Naive B cell (primary cell): ENCODE data around the gene TREH. TPM values are rescaled to one million over a fixed set of nuclear protein-coding genes. Genes with fewer than 3 reads are reported as not detected.
"Not testable (repeated sequence)": the region's sequence is repeated elsewhere in the genome, so short reads cannot be mapped to it uniquely, and the experiment has no call there.

Source experiments
- ATAC-seq, 2 donors: fragments of 150-1000 bp; cut with Tn5 transposase; 2 replicates each; pipeline ENCODE4 v1.10.0; 2021; ENCODE audit warnings: low read depth in 2 of 2, mild to moderate bottlenecking in 2 of 2, moderate library complexity in 2 of 2
- DNase-seq: peaks from one replicate; pipeline ENCODE4 v3.0.0; 2022
- H3K27ac Mint-ChIP-seq, 6 donors: one replicate each; pipeline ENCODE4 v1.8.0; 2020 to 2022; ENCODE audit warnings: mild to moderate bottlenecking in 6 of 6, mixed read lengths in 6 of 6, moderate library complexity in 5 of 6, inconsistent platforms in 2 of 6
- H3K27me3 Mint-ChIP-seq, 3 donors: one replicate each; pipeline ENCODE4 v1.8.0; 2021 to 2022; ENCODE audit warnings: mixed read lengths in 3 of 3, mild to moderate bottlenecking in 1 of 3
- H3K36me3 Mint-ChIP-seq, 2 donors: one replicate each; pipeline ENCODE4 v1.8.0; 2020 to 2022; ENCODE audit warnings: mixed read lengths in 2 of 2, inconsistent platforms in 1 of 2, mild to moderate bottlenecking in 1 of 2
- H3K4me1 Mint-ChIP-seq, 3 donors: one replicate each; pipeline ENCODE4 v1.8.0; 2020 to 2022; ENCODE audit warnings: mixed read lengths in 3 of 3, inconsistent platforms in 1 of 3, mild to moderate bottlenecking in 1 of 3, moderate library complexity in 1 of 3
- H3K4me3 Mint-ChIP-seq, 8 donors: one replicate each; pipeline ENCODE4 v1.8.0; 2020 to 2022; ENCODE audit warnings: mild to moderate bottlenecking in 8 of 8, mixed read lengths in 8 of 8, moderate library complexity in 8 of 8, inconsistent platforms in 2 of 8
- H3K9me3 Mint-ChIP-seq, 7 donors: one replicate each; pipeline ENCODE4 v1.8.0; 2020 to 2022; ENCODE audit warnings: mixed read lengths in 7 of 7, mild to moderate bottlenecking in 5 of 7, inconsistent platforms in 2 of 7, moderate library complexity in 1 of 7
- polyA plus RNA-seq, 6 donors: library from polyadenylated mRNA; unstranded; fragments of 300-500 nt; fragmentation: Illumina TruSeq; gene quantifications; one replicate each; pipeline ENCODE4 v1.2.3, GENCODE V29; 2021; ENCODE audit warnings: low read depth in 6 of 6

Gene TREH
- polyA plus RNA-seq, 6 donors from 2014 or later: not detected

DNA sequence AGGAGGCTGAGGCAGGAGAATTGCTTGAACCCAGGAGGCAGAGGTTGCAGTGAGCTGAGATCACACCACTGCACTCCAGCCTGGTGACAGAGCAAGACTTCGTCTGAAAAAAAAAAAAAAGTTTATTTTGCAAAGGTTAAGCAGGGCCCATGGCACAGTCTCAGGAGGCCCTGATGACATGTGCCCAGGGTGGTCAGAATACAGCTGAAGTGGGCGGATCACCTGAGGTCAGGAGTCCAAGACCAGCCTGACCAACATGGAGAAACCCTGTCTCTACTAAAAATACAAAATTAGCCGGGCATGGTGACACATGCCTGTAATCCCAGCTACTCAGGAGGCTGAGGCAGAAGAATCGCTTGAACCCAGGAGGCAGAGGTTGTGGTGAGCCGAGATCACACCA lies 35.0 kb upstream of the TREH start:
- H3K4me1 Mint-ChIP-seq, ATAC-seq, H3K27me3 Mint-ChIP-seq, H3K36me3 Mint-ChIP-seq, H3K4me3 Mint-ChIP-seq, H3K27ac Mint-ChIP-seq, H3K9me3 Mint-ChIP-seq, DNase-seq: not testable (repeated sequence)

DNA sequence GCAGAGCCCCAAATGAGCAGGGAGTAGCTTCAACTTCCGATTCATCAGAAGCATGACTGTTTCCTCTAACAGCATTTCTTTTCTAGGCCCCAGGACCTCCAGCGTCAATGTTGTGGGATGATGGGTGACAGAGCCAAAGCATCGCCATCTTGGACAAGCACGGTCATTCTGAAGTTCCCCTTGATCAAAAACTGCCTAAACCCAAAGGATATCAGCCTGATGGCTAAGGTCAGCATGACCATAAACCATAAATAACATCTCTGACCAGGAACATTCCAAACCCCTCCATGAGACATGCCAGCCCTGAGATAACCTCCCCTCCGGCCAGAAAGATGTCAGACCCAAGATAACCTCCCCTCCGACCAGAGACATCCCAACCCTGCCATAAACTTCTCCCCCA lies 28.8 kb upstream of the TREH start:
- H3K36me3 Mint-ChIP-seq: no peaks in the 10 kb centered on the region
- no peak overlapping the region for H3K27ac Mint-ChIP-seq
- DNase-seq (no peak), ATAC-seq (no peak)
- H3K9me3 Mint-ChIP-seq: no peaks in the 10 kb centered on the region
- H3K4me3 Mint-ChIP-seq: no peak overlapping the region
- peaks cover 11 to 21% (median 18%) of the 10 kb centered on the region in 3 donors for H3K4me1 Mint-ChIP-seq
- peaks cover 10 to 18% (median 17%) of the 10 kb centered on the region in 3 donors for H3K27me3 Mint-ChIP-seq

DNA sequence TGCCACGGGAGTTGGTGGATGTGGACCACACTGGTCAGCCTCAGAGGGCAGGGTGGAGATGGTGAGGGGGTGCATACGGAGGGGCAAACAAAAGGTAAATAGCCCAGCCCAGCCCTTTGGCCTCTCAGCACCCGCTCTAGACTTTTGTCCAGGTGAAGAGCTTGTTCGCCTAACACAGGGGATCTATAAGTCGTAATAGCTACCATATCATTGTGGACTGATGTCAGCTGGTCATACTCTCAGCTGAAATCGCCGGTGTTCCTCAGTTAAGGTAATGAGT lies 27.0 kb upstream of the TREH start:
- Mint-ChIP-seq H3K27ac (peak overlapping the region in 2 of 6 donors; percentile 38 to 45), H3K4me1 (peaks cover 11 to 21% (median 18%) of the 10 kb centered on the region in 3 donors), H3K27me3 (peaks cover 10 to 18% (median 17%) of the 10 kb centered on the region in 3 donors), H3K4me3 (no peak overlapping the region), H3K36me3 (no peaks in the 10 kb centered on the region), H3K9me3 (peaks cover 0 to under 1% (median 0%) of the 10 kb centered on the region in 7 donors)
- ATAC-seq (no peak), DNase-seq (no peak)

DNA sequence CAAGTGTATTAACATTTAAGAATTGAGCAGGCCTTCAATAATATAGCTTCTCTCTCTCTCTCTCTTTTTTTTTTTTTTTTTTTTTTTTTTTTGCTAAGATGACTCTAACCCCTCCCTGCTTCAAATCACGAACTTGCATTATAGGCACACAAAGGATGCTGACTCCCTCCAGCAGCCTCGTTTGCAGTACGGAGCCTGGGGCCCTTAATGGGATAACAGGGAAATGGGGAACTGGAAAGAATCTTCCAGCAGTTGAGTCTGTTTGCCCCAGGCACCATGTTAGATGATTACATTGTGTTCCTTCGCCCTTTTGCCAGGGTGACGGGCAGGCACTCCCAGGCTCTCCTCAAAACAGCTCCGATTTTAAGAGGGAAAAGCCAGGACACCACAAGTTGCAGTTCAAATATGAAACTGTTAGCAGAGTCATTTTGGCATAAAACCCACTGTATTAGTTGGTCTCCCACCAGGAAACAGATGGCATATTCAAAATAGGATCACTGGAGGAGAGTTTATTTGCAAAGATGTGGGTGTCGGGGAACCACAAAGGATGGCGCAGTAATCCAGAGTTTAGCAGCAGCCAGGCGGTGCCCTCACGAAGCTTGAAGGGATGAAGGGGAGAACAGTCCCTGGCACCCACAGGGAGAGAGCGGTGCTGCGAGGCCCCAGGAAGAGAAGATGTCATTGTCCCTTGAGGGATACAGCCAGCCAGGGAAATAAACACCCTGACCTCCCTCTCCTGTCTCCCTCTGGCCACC lies 26.5 kb upstream of the TREH start:
- no peak for ATAC-seq
- Mint-ChIP-seq H3K4me1 (peaks cover 11 to 21% (median 18%) of the 10 kb centered on the region in 3 donors), H3K36me3 (no peaks in the 10 kb centered on the region), H3K27ac (peak overlapping the region in 3 of 6 donors; percentile 38 to 88 (median 45)), H3K9me3 (peaks cover 0 to 1% (median 0%) of the 10 kb centered on the region in 7 donors), H3K4me3 (peak overlapping the region in 1 of 8 donors; percentile 19), H3K27me3 (peaks cover 9 to 18% (median 17%) of the 10 kb centered on the region in 3 donors)
- no peak for DNase-seq

DNA sequence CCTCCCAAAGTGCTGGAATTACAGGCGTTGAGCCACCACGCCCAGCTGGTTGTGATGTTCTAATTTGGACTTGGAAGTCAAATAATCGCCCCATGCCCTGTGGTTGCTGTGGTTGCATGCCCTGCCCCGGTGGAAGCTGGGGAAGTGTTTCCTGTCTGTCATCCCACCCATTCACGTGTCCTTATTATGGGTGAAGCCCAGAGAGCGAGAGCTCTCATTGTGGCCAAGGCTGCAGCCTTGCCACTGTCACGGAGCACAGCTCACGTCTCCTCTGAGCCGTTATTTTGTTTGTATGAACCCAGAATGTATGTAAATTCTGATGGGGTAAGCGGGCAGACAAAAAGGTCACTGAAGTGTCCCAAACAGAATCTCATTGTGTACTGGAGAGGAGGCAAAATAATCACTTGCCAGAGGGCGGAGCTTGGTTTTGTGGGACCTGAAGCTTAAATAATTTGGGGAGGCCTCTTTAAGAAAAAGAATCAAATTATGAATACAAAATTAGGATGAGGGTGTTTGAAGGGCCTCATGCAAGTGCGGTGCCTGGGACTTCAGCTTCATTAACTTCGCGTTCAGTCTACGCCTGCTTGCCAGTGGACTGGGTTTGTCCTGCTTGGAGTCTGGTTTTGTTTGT lies 25.8 kb upstream of the TREH start:
- DNase-seq (peak; percentile 16), ATAC-seq (peak; percentile 69)
- Mint-ChIP-seq H3K27me3 (peaks cover 5 to 18% (median 17%) of the 10 kb centered on the region in 3 donors), H3K4me1 (peaks cover 11 to 24% (median 18%) of the 10 kb centered on the region in 3 donors), H3K4me3 (peak overlapping the region in 4 of 8 donors; percentile 3 to 30 (median 16)), H3K9me3 (peaks cover 0 to 4% (median 3%) of the 10 kb centered on the region in 7 donors), H3K36me3 (no peaks in the 10 kb centered on the region), H3K27ac (peak overlapping the region in 3 of 6 donors; percentile 36 to 56 (median 47))

DNA sequence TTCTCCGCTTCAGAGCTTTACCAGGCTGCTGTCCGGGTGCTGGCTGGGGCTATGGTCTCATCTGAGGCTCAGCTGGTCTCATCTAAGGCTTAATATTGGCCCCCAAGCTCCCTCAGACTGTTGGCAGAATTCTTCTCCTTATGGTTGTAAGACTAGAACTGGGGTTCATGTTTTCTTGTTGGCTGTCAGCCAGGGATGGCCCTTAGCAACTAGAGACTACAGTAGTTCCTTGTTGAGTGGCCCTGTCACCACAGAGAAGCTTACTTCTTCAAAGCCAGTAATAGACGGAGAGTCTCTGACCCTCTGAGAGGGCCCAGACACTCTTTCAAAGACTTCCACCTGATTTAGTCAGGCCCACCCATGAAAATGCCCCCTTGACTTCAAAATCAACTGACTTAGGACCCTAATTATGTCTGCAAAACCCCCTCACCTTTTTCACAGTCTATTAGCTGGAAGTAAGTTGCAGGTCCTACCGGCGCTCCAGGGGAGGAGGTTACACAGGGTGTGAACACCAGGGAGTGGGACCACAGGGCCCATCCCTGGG lies 24.2 kb upstream of the TREH start:
- DNase-seq (no peak), ATAC-seq (no peak)
- H3K4me1 Mint-ChIP-seq: peaks cover 11 to 26% (median 18%) of the 10 kb centered on the region in 3 donors
- peak overlapping the region in 1 of 6 donors; percentile 38 for H3K27ac Mint-ChIP-seq
- H3K4me3 Mint-ChIP-seq: peak overlapping the region in 1 of 8 donors; percentile 21
- peaks cover 0 to 5% (median 4%) of the 10 kb centered on the region in 7 donors for H3K9me3 Mint-ChIP-seq
- H3K27me3 Mint-ChIP-seq: peaks cover 5 to 16% (median 16%) of the 10 kb centered on the region in 3 donors
- H3K36me3 Mint-ChIP-seq: no peaks in the 10 kb centered on the region

DNA sequence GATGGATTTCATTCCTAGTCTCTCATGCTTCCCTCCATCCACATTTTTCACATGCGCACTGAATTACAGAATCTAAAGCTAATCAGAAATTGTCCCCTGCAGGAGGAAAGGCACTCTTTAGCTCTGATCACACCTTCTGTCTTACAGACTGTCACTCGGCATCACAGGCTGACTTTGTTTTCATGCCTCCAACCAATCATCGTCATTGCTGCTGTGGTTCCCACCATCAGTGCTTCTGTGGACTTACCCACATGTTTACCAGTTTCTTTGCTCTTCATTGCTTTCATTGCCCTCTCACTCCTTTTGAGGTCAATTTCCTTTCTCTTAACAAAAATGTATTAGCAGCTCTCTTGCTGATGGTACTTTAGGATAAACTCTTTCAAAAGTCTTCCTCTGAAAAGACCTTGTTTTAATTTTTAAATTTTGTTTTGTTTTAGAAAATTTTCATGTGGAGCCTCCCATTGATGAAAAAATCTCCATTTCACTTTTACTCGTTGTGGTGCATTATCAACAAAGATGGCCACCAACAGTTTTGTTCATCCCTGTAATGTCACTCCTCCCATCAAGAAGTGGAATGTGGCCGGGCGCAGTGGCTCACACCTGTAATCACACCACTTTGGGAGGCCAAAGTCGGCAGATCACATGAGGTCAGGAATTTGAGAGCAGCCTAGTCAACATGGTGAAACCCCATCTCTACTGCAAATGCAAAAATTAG lies 20.2 kb upstream of the TREH start:
- H3K27ac Mint-ChIP-seq: peak overlapping the region in 1 of 6 donors; percentile 81
- H3K9me3 Mint-ChIP-seq: peaks cover 0 to 5% (median 4%) of the 10 kb centered on the region in 7 donors
- H3K4me1 Mint-ChIP-seq: peaks cover 0 to 7% (median 0%) of the 10 kb centered on the region in 3 donors
- H3K36me3 Mint-ChIP-seq: no peaks in the 10 kb centered on the region
- no peaks in the 10 kb centered on the region for H3K27me3 Mint-ChIP-seq
- ATAC-seq (no peak), DNase-seq (no peak)
- H3K4me3 Mint-ChIP-seq: no peak overlapping the region

DNA sequence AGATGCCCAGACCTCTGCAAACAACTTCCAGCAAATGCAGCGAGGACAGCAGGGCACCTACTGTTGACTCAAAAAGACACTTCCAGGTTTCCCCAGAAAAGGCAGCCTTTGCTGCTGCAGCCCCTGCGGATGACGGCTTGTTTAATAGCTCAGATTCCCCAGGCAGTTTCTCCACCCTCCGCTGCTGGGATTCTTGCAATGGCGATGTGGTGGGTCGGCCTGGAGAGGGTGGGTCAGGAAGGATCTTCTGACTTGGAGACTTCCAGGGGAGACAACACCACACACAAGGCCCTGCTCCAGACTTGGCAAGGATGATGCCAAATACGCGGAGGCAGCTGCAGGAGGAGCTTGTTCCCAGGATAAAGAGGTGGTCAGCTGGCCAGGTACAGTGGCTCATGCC lies 17.9 kb upstream of the TREH start:
- Mint-ChIP-seq H3K36me3 (no peaks in the 10 kb centered on the region), H3K27me3 (no peaks in the 10 kb centered on the region), H3K4me3 (no peak overlapping the region), H3K9me3 (peaks cover 0 to 5% (median 4%) of the 10 kb centered on the region in 7 donors), H3K4me1 (peaks cover 0 to 5% (median 4%) of the 10 kb centered on the region in 3 donors), H3K27ac (no peak overlapping the region)
- DNase-seq (no peak), ATAC-seq (no peak)

DNA sequence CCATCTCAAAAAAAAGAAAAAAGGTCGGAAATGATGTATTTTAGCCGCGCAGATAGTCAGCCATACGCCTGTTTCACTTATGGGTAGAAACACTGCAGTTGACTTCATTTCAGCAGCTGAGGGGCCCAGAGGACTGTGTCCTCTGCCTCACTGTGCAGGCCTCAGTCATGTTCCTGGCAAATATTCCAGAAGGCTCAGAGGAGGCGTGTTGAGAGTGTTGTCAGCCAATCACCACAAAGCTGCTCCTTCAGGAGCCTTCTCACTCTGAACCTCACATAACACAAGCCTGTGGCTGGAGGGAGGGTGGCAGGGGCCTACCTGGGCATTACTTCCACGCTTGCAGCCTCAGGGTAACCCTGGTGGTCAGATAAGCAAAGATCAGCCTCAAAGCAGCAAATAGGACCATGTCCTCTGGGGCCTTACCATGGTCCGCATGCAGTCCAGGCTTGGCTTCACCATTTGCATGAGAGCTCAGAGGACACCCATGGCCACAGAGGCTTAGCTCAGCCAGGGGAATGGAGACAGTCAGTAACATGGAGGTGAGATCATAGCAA lies 17.3 kb upstream of the TREH start:
- Mint-ChIP-seq H3K27ac (no peak overlapping the region), H3K36me3 (no peaks in the 10 kb centered on the region), H3K4me3 (no peak overlapping the region), H3K27me3 (no peaks in the 10 kb centered on the region), H3K4me1 (peaks cover 0 to 5% (median 4%) of the 10 kb centered on the region in 3 donors), H3K9me3 (peaks cover 0 to 5% (median 4%) of the 10 kb centered on the region in 7 donors)
- no peak for ATAC-seq
- no peak for DNase-seq

DNA sequence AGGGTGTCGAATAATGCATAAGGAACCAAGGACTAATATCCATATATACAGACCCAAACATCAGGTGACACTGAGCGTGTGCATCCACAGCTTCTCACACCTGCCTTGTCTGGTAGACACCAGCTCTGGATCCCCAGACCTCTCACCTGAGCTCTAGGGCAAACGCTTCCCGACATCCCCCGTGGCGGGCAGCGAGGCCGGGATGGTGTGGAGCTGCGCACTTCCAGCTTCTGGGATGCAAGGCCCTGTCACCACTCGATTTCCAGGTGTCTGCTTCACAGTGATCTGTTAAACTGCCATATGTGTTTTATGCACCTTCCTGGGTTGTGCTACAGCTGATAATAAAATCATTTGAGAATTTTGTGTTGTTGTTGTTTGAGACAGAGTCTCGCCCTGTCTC lies 15.3 kb upstream of the TREH start:
- no peaks in the 10 kb centered on the region for H3K27me3 Mint-ChIP-seq

DNA sequence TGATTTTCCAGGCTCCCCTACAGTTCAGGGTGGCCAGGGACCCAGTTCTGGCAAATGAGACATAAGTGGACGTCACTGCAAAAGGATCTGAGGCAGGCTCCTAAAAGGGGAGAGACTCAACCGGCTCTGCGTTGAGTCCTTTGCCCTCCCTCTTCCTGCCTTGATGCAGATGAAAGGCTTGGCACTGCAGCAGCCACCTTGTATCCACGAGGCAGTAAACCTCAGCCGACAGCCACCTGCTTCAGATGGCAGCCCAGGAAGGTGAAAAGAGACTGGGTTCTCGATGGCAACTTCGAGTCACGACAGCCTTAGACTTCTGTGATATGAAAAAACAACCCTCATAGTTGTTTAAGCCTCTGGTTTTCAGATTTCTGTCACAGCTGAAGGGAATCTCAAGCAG lies 14.7 kb upstream of the TREH start:
- DNase-seq (no peak), ATAC-seq (no peak)
- Mint-ChIP-seq H3K4me1 (peaks cover 6 to 14% (median 8%) of the 10 kb centered on the region in 3 donors), H3K9me3 (no peaks in the 10 kb centered on the region), H3K27ac (no peak overlapping the region), H3K4me3 (no peak overlapping the region), H3K27me3 (no peaks in the 10 kb centered on the region), H3K36me3 (no peaks in the 10 kb centered on the region)

More for the DNA sequence above, 15.3 kb upstream of the TREH start:
- H3K27ac Mint-ChIP-seq: no peak overlapping the region
- DNase-seq (no peak), ATAC-seq (no peak)
- H3K4me1 Mint-ChIP-seq: peaks cover 5 to 14% (median 8%) of the 10 kb centered on the region in 3 donors
- no peaks in the 10 kb centered on the region for H3K9me3 Mint-ChIP-seq
- no peak overlapping the region for H3K4me3 Mint-ChIP-seq
- H3K36me3 Mint-ChIP-seq: no peaks in the 10 kb centered on the region

DNA sequence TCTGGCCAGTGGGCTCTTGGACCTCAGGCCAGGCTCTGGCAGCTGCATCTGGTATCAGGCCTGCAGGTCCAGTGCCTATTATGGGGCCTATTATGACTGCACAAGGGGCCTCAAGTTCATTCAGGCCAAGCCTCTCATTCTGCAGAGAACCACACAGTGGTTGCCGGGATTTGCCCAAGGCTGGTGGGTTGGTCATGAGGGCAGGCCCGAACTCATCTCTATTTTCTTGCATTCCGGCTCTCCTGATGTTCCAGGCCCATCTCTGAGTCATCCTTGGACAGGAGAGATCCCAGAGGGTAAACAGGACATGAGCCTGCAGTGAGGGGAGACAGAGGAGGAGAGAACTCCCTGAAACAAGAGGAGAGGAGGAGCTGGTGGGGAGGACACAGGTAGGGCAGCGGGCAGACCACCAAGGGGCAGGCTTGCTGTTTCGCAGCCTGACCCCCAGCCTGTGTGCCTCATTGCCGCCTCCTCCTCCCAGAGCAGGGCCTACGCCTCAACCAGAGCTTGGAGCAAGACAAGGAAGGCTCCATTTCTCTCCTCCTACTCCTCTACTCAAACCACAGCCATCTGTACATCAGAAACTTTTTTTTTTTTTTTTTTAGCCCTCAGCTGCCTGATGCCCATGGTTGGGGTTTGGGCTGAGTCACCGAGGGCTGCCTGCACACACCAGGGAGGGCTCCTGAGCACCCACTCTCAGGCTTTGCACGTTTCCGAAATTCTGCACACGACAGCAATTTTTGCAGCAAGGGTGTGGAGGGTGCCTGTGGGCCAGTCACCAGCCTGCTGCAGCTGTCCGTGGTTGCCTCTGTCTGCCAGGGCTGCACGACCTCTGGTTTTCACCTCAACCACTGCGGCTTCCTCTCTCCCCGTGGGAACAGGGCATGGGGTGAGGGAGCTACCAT lies 12.7 kb upstream of the TREH start:
- peaks cover 7 to 12% (median 8%) of the 10 kb centered on the region in 3 donors for H3K27me3 Mint-ChIP-seq
- H3K4me3 Mint-ChIP-seq: no peak overlapping the region
- no peaks in the 10 kb centered on the region for H3K9me3 Mint-ChIP-seq
- no peak for DNase-seq
- peak overlapping the region in 1 of 6 donors; percentile 59 for H3K27ac Mint-ChIP-seq
- H3K36me3 Mint-ChIP-seq: no peaks in the 10 kb centered on the region
- no peak for ATAC-seq
- H3K4me1 Mint-ChIP-seq: peaks cover 6 to 14% (median 12%) of the 10 kb centered on the region in 3 donors
